Stomach (tissue), 4 donors: ENCODE results near the gene BCL2A1.

Experiments
- CTCF ChIP-seq, 7 experiments: fragments of 450-650 bp in 4 of 7; fragments of 200-600 bp in 3 of 7; sonication (generic) in 3 of 7; IDR thresholded peaks; one replicate each; pipeline ENCODE4 v1.5.1; 2016 to 2019; ENCODE audit warnings: antibody characterized with exemption in 7 of 7, control low read depth in 2 of 7, mild to moderate bottlenecking in 1 of 7
- POLR2A ChIP-seq, 4 donors: fragments of 450-650 bp; IDR thresholded peaks; one replicate each; pipeline ENCODE4 v1.6.1; 2016; ENCODE audit warnings: antibody characterized with exemption in 4 of 4, control low read depth in 2 of 4, mild to moderate bottlenecking in 1 of 4, moderate library complexity in 1 of 4

DNA sequence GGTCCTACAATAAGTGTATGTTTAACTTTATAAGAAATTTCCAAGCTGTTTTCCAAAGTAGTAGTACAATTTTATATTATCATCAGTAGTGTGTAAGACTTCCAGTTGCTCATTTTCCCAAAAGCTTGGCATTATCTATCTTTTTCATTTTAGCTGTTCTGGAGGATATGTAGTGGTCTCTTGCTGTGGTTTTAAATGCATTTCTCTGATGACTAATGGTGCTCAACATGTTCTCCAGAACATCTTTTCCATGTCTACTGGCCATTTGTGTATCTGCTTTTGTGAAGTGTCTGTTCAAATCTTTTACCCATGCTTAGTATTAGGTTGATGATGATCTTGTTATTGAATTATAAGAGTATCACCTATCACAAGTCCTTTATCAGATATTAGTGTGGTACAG is 13.3 kb downstream of the BCL2A1 start:
- TF ChIP-seq CTCF (IDR thresholded peaks at IDR 0.05) (no peak), POLR2A (IDR thresholded peaks at IDR 0.05) (no peak)
